Thymus (tissue), 11 donors: ENCODE results near the gene TMEM273. TPM values are rescaled to one million over a fixed set of nuclear protein-coding genes. Genes with fewer than 3 reads are reported as not detected.

ENCODE experiments used
- DNase-seq, 9 donors: peaks; one replicate each; pipeline ENCODE4 v3.0.0-alpha.2; 2013; ENCODE audit warnings: low spot score in 9 of 9, low read depth in 6 of 9, missing footprints in 1 of 9
- H3K27ac ChIP-seq, 2 donors: one replicate each; pipeline ENCODE4 v1.5.1; 2013; ENCODE audit warnings: control low read depth in 1 of 2, low read depth in 1 of 2, low read length in 1 of 2, mild to moderate bottlenecking in 1 of 2, moderate library complexity in 1 of 2
- H3K27me3 ChIP-seq, 2 donors: one replicate each; pipeline ENCODE4 v1.5.1; 2013; ENCODE audit warnings: low read length in 1 of 2; ENCODE audit not compliant: control insufficient read depth in 2 of 2, insufficient read depth in 1 of 2
- H3K36me3 ChIP-seq, 2 donors: one replicate each; pipeline ENCODE4 v1.5.1; 2013; ENCODE audit warnings: low read length in 1 of 2, mild to moderate bottlenecking in 1 of 2, moderate library complexity in 1 of 2; ENCODE audit not compliant: control insufficient read depth in 2 of 2, insufficient read depth in 2 of 2
- H3K4me1 ChIP-seq, 2 donors: one replicate each; pipeline ENCODE4 v1.5.1; 2013; ENCODE audit warnings: low read length in 2 of 2; ENCODE audit not compliant: control insufficient read depth in 2 of 2, insufficient read depth in 2 of 2
- H3K4me3 ChIP-seq, 2 donors: one replicate each; pipeline ENCODE4 v1.5.1; 2013; ENCODE audit warnings: low read length in 2 of 2, control low read depth in 1 of 2, mild to moderate bottlenecking in 1 of 2
- H3K9me3 ChIP-seq, 2 donors: one replicate each; pipeline ENCODE4 v1.5.1; 2013; ENCODE audit warnings: low read length in 1 of 2, mild to moderate bottlenecking in 1 of 2; ENCODE audit not compliant: control insufficient read depth in 2 of 2, insufficient read depth in 1 of 2
- WGBS: extraction: QIAGEN DNeasy Blood & Tissue Kit; methylation state at CpG from one replicate; pipeline ENCODE4 v1.1.7; 2013; 5-methylcytosine and 5-hydroxymethylcytosine counted together
- polyA plus RNA-seq: library from polyadenylated mRNA; stranded (reverse); fragments of 200-250 nt; gene quantifications from one replicate; pipeline ENCODE4 v1.2.3, GENCODE V29; 2013
- total RNA-seq: library from RNA; stranded (reverse); fragments of 120-200 nt; gene quantifications from one replicate; pipeline ENCODE4 v1.2.4, GENCODE V29; 2013
- donor health status: healthy.

The TMEM273 gene
- total and polyA plus RNA-seq, 2 donors, result 10.2 to 19.6 TPM

DNA sequence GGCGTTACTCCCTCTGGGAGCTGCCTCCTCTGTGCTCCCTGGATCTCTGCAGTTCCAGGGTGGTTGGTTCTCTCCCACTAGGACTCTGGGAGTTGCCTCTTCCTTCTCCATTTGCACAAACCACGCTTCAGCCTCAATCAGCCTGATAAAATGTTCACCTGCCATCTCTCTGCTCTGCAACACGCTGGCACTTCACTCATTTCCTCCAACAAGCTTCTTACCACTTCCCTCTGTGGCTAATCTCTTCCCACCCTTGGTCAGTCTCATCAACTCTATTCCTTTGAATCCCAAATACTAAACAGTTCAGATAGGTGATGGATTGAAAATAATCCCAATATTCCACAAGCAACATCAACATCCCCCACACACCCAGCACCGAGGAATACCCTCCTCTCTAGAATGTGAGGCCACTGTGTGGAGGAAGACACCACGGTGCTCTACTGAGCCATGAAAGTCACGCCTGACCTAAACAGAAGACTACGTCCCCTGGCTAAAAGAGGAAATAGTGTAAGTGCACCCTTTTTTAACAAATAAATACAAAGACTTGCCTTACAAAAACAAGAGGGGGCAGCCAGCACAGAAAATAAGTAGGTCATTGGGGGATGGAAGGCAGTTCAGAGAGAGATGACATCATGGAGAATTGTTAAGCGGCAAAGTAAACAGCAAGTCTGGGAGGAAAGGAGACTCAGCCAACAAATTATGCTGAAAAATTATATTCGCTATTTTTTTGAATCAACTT lies 52.4 kb downstream of the TMEM273 start:
- H3K27me3 ChIP-seq, result no peaks in the 10 kb centered on the region
- H3K36me3 ChIP-seq, result no peaks in the 10 kb centered on the region
- DNase-seq, result peak in 3 of 9 donors; percentile 38 to 56 (median 55)
- peaks cover 2 to 30% of the 10 kb centered on the region in 2 donors for H3K4me1 ChIP-seq
- whole genome bisulfite sequencing, result 62% methylated on average over 9 of the region's 9 CpGs
- H3K4me3 ChIP-seq, result no peak overlapping the region
- H3K9me3 ChIP-seq, result peaks cover 0 to 5% of the 10 kb centered on the region in 2 donors
- peak overlapping the region in 1 of 2 donors; percentile 85 for H3K27ac ChIP-seq

DNA sequence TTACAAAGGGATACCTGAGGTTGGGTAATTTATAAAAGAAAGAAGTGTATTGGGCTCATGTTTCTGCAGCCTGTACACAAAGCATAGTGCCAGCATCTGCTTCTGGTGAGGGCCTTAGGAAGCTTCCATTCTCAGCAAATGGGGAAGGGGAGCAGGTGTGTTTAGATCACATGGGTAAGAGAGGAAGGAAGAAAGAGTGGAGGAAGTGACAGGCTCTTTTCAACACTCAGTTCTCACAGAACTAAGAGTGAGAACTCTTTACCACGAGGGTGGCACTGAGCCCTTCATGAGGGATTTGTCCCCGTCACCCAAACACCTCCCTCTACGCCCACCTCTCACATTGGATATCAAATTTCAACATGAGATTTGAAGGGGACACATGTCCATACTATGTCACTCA lies 53.9 kb downstream of the TMEM273 start:
- peak in 5 of 9 donors; percentile 36 to 68 (median 53) for DNase-seq
- H3K4me3 ChIP-seq, result no peak overlapping the region
- H3K36me3 ChIP-seq, result no peaks in the 10 kb centered on the region
- peak overlapping the region in 1 of 2 donors; percentile 85 for H3K27ac ChIP-seq
- peaks cover 0 to 5% of the 10 kb centered on the region in 2 donors for H3K9me3 ChIP-seq
- peaks cover 2 to 28% of the 10 kb centered on the region in 2 donors for H3K4me1 ChIP-seq
- 54% methylated on average over 3 of the region's 3 CpGs for WGBS
- H3K27me3 ChIP-seq, result no peaks in the 10 kb centered on the region

DNA sequence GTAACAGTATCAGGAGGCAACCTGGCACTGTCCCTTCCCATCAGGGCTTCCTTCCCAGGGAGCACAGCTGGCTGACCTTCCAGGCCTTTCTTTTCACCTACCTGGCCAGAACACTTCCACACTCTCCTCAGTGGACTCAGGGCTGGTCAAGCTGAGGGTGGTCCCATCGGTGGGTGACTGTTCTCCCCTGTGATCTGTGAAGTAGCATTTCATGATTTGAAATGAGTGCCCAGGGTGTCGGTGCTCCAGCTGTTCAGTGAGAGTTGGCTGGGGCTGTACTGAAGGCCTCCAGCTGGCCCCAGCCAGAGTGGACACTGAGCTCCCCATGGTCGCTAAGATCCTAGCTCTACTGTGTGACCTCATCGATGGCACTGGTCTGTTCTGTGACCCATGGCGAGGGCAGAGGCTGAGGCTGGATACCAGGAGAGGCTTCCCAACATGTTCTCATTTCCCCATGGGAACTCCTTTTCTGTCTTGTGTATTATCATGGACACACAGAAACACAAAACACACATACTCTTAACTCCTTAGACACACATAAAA lies 54.4 kb downstream of the TMEM273 start, which contains the start of gene FAM170B:
Gene FAM170B, minus strand, starts transcription at position 316 of the 543 bp plus-strand sequence. Its CDS starts 103 bp downstream, at position 213.
- H3K4me3 ChIP-seq, result no peak within 1 kb of the TSS
- 97% methylated on average over 5 of the region's 5 CpGs for WGBS
- no peaks in the 10 kb centered on the region for H3K27me3 ChIP-seq
- H3K4me1 ChIP-seq, result peaks cover 2 to 28% of the 10 kb centered on the region in 2 donors
- peak within 1 kb of the TSS in 1 of 2 donors; percentile 85 for H3K27ac ChIP-seq
- H3K9me3 ChIP-seq, result peaks cover 0 to 5% of the 10 kb centered on the region in 2 donors
- no peaks in the 10 kb centered on the region for H3K36me3 ChIP-seq
- no peak for DNase-seq

DNA sequence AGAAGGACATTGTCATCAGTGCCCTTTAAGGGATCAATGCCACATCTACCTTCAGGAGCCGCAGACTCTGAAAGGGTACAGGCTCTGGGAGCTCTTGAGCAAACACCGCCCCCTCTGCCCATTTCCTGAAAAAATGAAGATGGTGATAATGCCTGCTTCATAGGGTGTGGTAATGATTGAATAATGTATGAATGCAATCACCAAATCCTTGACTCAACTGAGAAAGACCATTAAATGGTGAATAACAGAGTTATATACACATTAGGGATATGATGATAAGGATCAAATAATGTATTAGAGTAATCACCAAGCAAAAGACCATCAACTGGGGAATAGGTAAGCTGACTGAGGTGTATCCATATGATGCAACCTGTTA lies 55.8 kb downstream of the TMEM273 start:
- 99% methylated on average over 2 of the region's 2 CpGs for WGBS
- Histone ChIP-seq H3K36me3 (no peaks in the 10 kb centered on the region), H3K4me1 (peaks cover 2 to 29% of the 10 kb centered on the region in 2 donors), H3K27me3 (no peaks in the 10 kb centered on the region), H3K4me3 (no peak overlapping the region), H3K9me3 (peaks cover 0 to 5% of the 10 kb centered on the region in 2 donors), H3K27ac (no peak overlapping the region)
- no peak for DNase-seq

DNA sequence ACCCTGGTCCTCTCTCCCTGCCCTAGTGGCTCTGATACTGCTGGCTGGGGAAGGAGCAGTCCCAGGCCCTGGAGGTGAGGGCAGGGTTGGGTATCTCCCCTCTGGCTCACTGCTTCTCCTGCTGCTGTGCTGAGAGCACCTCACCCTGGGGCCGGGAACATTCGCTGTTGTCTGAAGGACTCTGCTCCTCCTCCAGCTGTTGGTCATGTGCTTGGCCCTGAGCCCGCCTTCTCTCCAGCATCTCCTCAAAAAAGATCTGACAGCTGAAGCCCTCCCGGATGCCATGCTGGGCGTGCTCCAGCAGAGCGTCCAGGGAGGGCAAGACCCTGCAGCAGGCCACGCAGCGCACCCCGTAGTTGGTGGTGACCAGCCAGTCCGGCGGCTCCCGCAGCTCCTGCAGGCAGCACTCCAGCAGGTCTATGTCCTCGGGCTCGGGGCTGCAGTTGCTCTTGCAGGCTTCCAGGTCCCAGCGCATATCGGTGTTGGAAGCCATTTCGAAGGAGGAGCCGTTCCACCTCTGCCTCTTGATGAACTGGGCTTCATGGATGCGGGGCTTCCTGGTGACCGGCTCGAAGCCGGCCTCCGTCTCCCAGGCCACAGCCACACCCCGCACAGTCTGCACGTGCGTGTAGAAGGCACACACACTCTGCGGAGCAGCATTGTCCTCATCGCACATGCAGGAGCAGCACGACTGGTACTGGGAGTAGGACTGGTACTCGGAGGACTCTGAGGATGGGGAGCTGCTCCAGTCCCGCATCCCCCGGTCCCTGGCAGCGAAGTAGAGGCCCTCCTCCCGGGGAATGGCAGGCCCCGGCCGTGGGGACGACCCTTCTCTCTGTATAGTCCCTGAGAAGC lies 56.5 kb downstream of the TMEM273 start:
- Histone ChIP-seq H3K27ac (no peak overlapping the region), H3K4me1 (peaks cover 2 to 29% of the 10 kb centered on the region in 2 donors), H3K4me3 (no peak overlapping the region), H3K27me3 (no peaks in the 10 kb centered on the region), H3K36me3 (no peaks in the 10 kb centered on the region), H3K9me3 (peaks cover 0 to 5% of the 10 kb centered on the region in 2 donors)
- 95% methylated on average over 37 of the region's 37 CpGs for WGBS
- DNase-seq, result no peak

DNA sequence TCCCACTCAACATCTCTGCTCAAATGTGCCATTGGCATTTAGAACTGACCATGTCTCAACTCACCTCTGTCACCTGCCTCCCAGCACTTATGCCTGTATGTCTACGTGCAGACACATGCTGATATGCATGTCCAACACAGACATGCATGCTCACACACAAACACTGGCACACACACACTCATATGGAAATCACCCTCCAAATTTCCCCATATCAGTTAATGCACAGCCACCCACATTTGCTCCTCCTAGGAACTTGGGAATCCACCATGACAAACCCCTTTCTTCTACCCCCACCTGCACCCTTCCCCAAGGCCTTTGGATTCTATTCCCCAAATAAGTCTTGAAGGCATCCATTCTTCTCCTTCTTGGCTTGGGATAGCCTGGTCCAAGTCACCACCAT lies 58.8 kb downstream of the TMEM273 start:
- Histone ChIP-seq H3K9me3 (peaks cover 0 to 5% of the 10 kb centered on the region in 2 donors), H3K4me3 (no peak overlapping the region), H3K27ac (no peak overlapping the region), H3K27me3 (no peaks in the 10 kb centered on the region), H3K4me1 (peaks cover 2 to 13% of the 10 kb centered on the region in 2 donors), H3K36me3 (no peaks in the 10 kb centered on the region)
- no peak for DNase-seq
- WGBS, result 93% methylated on average over 1 of the region's 1 CpG

DNA sequence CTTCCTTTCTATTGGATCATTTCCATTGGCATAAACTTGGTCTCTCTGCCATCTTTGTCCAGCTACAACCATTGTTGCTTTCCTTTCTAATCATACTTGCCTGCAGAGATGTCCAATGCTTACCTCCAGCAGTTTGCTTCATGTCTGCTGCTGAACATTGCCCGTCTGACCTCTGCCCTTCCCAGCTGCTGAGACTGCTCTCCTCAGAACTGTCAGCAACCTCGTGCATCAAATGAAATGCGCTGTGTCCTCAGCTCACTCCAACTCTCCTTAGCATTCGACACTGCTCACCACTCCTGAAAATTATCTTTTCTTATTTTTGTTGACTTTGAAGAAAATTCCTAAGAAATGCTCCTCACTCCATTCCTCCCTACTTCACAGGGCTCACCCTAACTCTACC lies 59.3 kb downstream of the TMEM273 start:
- Histone ChIP-seq H3K9me3 (peaks cover 0 to 3% of the 10 kb centered on the region in 2 donors), H3K4me3 (no peak overlapping the region), H3K27me3 (no peaks in the 10 kb centered on the region), H3K4me1 (peaks cover 0 to 8% of the 10 kb centered on the region in 2 donors), H3K27ac (no peak overlapping the region), H3K36me3 (no peaks in the 10 kb centered on the region)
- DNase-seq, result no peak
- WGBS, result 95% methylated on average over 4 of the region's 4 CpGs

DNA sequence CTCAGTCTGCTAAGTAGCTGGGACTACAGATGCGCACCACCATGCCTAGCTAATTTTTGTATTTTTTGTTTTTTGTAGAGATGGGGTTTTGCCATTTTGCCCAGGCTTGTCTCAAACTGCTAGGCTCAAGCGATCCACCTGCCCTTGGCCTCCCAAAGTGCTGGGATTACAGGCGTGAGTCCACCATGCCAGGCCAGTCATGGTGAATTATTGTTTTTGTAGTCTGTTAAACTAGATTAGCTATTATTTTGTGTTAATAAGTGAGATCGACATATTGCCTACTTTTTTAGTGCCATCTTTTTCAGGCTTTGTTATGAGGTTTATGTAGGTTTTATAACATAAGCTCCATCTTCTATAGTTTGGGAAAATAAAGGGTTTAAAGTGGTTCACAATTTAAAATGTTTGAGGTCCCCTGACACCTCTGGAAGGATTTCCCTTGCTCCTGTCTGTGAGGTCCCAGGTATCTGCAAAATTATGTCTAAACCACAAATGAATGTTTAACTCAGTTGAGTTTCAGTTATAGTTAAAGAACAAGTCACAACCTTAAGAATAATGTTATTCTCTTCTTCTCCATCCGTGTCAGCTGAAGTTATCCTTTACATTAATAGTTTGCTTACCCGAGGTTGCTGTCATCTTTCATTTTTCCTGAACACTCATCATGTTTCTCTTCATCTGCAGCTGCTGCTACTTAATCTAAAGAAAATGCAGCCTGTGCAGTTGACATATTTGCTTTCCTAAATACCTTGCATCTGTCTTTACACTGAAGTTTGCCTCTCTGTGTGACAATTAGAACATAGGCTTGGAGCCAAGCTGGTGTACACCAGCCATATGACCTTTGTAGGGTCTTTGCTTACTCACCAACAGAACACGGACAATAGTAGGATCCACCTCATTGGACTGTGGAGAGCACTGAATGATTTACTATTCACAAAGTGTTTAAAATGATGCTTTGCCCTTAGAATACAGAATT lies 63.9 kb downstream of the TMEM273 start:
- H3K4me1 ChIP-seq, result peaks cover 5 to 26% of the 10 kb centered on the region in 2 donors
- no peak overlapping the region for H3K4me3 ChIP-seq
- H3K27ac ChIP-seq, result peak overlapping the region in 1 of 2 donors; percentile 47
- 94% methylated on average over 7 of the region's 7 CpGs for WGBS
- no peak for DNase-seq
- H3K36me3 ChIP-seq, result no peaks in the 10 kb centered on the region
- no peaks in the 10 kb centered on the region for H3K27me3 ChIP-seq
- no peaks in the 10 kb centered on the region for H3K9me3 ChIP-seq
